GM19035 (cell line): ENCODE data around the gene PLEKHG4B.
"Not testable (repeated sequence)": the region's sequence is repeated elsewhere in the genome, so short reads cannot be mapped to it uniquely, and the experiment has no call there.

ENCODE experiments used
- ATAC-seq: cut with Tn5 transposase; IDR thresholded peaks from one replicate; pipeline ENCODE4 v1.9.1; 2021; ENCODE audit not compliant: unreplicated experiment

PLEKHG4B gene

DNA sequence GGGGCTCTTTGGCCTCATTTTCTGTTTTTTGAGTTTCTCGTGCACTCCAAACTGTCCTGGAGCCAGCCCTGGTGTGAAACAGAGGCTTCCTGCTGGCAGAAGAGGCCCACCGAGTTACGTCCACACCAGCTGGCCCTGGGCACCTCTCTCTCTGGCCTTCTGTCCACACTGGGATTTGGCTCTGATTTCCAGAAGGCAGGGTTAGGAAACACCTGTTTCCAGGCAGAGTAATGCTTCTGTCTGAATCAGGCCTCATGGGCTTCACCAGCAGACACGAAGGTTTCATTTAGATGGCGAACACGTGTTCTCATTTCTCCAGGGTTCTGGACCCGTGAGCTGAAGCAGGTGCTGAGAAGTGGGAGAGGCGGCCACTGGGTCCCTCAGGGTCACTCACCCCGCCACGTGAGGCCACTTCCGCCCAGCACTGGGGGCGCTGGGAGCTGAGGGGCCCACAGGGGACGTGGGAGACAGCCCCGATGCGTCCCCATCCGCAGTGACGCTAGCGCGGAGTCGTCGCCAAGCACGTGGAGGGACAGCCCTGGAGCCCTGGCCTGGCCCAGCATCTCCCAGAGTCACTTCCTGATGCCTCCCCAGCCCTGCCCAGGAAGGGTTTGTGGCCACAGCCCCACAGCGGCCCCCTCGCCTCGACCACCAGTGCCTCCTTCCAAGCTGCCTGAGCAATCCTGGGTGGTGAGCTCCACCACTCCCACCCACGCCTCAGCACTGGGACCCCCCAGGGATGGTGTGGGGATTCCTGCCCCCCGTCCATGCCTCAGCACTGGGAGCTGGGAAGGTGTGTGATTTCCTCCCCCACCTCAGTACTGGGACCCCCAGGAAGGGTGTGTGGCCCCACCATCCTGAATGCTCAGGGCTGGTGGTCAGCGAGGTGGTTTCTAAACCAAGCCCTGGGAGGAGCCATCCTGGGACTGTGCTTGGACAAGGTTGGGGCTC, 94.4 kb downstream of the PLEKHG4B start:
- no peak for ATAC-seq

DNA sequence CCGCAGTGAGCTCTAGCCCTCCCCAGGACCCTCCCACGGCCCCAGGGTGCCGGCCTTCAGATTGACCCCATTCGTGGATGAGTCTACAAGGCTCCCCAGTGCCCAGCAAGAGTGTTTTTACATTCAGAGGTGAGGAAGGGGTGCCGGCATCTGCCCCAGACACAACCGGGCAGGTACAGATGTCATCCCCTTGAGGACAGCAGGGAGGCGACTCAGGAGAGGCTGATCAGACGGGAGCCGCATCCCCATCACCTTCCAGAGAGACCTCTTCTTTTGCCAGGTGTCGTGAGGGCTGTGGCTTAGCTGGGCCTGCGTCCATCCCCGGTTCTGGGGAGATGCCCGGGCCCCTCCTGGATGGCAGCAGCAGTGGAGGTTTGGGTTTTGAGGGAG, 95.1 kb downstream of the PLEKHG4B start:
- no peak for ATAC-seq

GRCh38 chr5:187617-188451, 95.9 kb downstream of the PLEKHG4B start:
- ATAC-seq, result no peak

DNA sequence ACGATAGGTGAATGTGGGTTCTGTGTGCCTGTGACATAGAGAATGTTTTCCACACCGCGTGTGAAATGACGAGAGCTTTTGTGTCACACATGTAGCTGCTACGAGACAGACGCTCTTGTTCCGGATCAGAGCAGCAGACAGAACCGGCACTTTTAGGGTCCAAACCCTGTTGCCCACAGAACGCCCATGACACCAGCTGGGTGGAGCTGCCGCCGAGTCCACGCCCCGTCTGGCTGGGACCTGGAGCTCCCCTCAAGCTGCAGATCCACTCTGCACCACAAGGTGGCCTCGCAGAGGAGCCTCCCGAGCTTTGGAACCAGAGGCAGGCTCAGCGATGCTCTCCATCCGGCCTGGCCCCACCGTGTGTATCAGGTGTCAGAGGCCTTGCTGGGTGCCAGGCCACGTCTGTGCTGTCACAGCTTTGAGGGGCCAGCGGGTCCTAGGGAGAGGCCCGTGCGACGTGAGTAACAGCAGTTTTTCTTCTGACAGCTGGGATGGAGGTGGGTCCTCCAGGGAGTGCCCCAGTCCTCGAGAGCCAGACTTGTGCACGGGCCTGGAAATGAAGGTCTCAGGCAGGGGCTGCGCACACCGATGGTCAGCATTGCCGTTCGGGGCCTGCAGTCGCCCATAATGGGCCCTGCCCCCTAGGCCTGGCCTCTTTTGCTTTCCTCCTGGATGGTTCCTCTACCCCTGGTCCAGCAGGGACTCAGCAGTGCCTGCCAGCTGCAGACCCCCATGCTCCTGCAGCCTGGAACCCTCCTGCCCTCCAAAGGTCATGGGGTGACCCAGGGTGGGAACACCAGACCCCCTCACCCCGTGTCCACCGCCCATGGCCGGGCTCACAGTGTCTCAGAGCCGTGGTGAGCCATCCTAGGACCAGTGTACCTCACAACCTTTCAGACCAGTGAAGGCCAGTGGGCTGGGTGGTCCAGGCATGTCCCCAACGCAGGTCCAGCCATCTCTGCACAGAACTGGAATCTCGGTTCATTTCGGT, 96.8 kb downstream of the PLEKHG4B start:
- peak; percentile 89 for ATAC-seq

DNA sequence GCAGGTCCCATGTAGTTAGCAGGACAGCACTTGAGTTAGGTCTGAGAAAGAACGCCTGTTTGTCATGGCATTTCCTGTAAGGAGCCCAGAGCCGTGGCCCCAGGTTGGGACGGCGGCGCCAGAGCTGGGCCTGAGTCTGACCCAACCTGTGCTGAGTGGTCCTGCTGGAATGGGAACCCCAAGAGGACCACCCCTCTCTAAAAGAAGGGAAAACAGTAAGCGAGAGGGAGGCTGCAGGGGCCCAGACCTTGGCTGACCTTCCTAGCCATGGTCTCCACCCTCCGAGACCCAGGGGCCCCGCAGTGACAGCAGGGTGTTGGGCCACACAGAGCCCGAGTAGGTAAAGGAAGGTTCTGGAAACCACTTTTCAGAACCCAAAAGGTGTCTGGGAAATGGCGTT, 97.5 kb downstream of the PLEKHG4B start:
- no peak for ATAC-seq

GRCh38 chr5:189976-190365, 98.0 kb downstream of the PLEKHG4B start:
- no peak for ATAC-seq

GRCh38 chr5:190366-191035, 98.5 kb downstream of the PLEKHG4B start:
- ATAC-seq, result no peak

- ATAC-seq, result no peak
Observed at GRCh38 chr5:191036-191948, 99.3 kb downstream of the PLEKHG4B start, which contains the start of gene LRRC14B. TSS of gene LRRC14B (plus strand) at chr5:191495. CDS start at chr5:191539, 44 bp downstream.

DNA sequence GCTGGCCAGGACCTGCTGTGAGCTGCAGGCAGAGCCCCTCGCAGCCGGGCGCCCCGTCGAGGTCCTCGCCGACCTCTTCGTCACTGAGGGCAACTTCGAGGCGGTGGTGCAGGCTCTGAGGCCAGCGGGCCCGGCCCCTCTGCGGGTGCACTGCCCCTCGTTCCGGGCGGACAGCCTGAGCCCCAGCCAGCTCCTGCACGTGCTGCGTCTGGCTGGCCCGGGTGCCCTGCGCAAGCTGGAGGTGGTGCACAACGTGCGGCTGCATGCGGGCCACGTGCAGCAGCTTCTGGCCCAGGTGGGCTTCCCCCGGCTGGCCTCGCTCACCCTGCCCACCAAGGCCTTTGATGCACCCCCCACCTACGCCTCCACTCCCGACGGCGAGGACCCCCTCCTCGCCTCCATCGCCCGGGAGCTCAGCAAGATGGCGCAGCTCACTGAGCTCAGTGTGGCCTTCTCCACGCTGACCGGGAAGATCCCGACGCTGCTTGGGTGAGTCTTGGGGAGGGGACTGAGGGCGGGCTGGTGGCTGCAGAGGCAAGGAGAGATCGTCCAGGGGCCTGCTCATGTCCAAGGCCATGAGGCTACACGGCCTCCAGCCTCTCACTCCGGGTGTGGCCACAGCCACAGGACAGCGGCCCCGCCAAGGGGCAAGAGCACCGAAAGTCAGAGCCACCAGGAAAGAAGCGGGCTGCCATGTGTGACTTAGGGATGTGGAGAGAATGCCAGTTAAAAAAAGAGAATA, 100.2 kb downstream of the PLEKHG4B start:
- ATAC-seq, result no peak

GRCh38 chr5:192691-192969, 100.7 kb downstream of the PLEKHG4B start:
- no peak for ATAC-seq

GRCh38 chr5:192970-193831, 101.2 kb downstream of the PLEKHG4B start:
- no peak for ATAC-seq

- no peak for ATAC-seq
Observed at GRCh38 chr5:194102-194501, 102.1 kb downstream of the PLEKHG4B start.

DNA sequence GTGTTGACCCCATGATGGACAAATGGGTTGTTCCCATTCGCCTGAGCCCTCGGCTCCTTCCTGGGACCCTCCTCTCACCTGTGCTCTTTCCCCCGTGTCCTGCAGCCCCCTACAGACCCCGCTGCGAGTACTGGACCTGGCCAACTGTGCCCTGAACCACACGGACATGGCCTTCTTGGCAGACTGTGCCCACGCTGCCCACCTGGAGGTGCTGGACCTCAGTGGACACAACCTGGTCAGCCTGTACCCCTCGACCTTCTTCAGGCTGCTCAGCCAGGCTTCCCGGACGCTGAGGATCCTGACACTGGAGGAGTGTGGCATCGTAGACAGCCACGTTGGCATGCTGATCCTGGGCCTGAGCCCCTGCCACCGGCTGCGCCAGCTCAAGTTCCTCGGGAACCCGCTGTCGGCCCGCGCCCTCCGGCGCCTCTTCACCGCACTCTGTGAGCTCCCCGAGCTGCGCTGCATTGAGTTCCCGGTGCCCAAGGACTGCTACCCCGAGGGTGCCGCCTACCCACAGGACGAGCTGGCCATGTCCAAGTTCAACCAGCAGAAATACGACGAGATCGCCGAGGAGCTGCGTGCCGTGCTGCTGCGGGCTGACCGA, 102.7 kb downstream of the PLEKHG4B start:
- ATAC-seq, result no peak

DNA sequence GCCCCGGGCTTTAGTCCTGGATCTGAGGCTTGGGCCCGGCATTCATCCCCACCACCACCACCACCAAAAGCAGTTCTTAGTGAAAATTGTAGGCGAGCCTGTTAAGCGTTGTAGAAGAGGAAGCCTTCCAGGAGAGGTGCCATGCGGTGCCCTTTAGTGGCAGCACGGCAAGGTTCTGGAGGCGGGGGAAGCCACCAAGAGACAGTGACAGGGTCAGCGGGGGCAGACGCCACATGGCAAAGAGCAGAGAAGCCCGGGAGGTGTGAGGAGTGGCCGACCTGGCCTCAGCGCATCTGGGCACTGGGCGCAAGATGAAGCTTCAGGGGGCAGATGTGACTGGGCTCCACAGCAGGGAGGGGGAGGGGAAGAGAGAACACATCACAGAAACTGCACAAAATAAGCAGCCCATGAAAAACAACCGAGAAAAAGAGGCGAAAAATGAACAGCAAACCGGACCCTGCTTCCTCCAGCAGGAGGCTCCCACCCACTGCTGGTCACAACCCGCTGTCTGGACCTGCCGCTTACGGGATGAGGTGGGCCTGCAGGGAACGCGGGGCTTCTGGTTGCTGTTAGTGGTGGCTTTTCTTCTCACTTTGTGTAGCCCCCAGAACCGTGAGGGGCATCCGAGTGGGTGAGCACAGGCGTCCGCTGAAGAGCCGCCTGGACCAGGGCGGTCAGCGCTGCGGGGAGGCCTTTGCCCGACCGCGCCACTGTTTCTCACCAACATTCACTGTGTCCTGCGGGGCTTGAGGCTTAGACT, 103.6 kb downstream of the PLEKHG4B start:
- ATAC-seq, result no peak

GRCh38 chr5:196350-196749, 104.4 kb downstream of the PLEKHG4B start:
- no peak for ATAC-seq

- ATAC-seq, result not testable (repeated sequence)
Observed at GRCh38 chr5:197031-197430, 105.1 kb downstream of the PLEKHG4B start.
